ENCODE data around the gene ADAM30.

ADAM30 gene

DNA sequence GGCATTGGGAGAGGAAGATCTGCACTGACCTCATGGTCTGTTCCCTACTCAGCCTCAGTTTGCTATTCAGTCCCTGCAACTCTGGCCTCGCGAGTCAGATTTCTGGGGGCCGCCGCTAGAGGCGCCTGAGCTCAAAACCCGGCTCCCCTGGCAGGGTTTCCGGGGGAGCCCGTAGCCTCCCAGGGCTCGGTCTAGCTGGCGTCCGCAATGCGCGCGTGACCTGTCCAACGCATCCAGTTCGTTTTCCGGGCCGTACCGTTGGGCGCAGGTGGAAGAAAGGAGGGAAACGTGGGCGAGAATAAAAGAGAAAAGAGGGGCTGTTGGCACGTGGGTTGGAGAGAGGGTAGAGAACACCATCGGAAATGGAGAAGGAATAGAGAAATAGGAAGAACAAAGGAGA lies at the start of gene ADAM30:
TSS of gene ADAM30 (minus strand) at position 213 of the 400 bp plus-strand sequence. CDS start at position 34, 179 bp downstream.
- no peak for DNase-seq

DNA sequence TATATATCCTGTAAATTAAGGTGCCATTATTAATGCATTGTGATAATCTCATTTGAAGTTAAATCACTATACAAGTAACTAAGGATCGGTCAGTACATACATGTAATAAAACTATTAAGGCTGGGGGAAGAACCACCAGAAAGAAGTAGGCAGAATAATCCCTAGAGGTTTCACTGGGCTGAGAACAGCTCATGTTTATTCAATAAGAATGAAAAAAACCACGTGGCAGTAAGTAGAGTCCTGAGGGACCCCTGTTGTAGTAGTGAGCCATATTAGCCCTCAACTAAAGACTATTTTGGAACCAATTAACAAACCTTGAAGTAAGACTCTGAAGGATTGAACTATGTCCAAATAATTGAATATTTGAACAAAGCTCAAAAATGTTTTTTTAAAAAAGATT lies 46.9 kb upstream of the ADAM30 start:
- no peak for DNase-seq

DNA sequence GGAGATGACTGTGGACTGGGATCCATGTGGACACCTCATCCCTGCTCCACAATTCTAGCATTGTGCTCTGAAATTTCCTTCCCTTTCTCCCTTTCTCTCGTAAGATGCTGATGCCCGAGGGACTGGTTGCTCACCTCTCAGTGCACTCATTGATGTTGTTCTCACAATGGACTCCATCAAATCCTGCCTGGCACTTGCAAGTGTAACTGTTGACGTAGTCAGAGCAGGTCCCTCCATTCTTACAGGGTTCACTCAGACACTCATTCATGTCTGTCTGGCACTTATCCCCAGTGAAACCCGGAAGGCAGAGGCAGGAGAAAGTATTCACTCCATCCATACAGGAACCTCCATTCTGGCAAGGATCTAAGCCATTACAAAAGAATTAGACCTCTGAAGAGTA lies 45.1 kb upstream of the ADAM30 start:
- no peak for DNase-seq

DNA sequence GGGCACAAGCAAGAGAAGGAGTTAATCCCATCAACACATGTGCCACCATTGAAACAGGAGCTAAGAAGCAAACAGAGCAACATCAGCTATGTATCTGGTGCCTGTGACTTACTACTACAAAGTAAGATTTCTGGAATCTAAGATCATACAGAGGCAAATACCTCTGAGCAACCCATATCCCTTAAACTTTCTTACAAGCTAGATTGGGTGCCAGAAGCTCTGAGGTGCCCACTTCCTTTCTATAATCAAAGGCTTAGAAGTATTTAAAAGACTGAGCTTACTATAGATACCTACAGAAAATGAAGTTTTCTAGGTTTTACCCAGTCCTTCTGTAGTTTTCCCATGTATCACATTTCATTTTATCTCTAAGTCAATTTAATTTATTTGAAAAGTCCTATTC lies 44.4 kb upstream of the ADAM30 start:
- DNase-seq: no peak

DNA sequence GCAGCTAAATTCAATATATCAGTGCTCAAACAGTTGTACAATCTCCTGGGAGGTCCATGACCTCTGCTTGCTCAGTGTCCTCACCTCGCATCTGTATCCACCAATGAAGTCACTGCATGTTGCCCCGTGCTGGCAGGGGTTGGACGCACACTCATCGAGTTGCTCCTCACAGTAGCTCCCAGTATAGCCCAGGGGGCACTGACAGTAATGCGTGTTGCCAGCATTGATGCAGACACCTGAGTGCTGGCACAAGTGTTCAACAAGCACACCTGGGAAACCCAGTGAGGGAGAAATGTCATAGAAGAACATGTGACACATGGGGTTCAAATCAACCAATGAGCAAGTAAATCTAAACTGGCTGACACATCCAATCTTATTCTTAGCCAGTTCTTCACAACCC lies 40.9 kb upstream of the ADAM30 start:
- no peak for DNase-seq

DNA sequence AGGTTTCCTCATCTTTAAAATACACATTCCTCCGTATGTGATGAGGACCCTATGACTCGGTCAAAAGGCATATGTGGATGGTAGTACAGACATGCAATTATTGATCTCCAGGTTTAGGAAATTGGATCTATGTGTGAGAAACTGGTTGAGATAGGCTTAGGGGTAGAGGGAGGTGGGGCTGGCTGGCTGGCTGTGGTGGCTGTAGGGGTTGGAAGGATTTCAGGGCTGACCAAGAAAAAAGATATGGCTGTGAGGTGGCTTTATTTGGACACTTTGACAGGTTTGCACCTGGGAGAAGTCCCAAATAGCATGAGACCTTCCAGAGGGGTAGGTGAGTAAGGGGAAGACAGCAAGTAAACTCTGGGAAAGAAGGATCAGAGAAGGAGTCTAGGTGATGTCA lies 39.6 kb upstream of the ADAM30 start:
- DNase-seq: no peak

DNA sequence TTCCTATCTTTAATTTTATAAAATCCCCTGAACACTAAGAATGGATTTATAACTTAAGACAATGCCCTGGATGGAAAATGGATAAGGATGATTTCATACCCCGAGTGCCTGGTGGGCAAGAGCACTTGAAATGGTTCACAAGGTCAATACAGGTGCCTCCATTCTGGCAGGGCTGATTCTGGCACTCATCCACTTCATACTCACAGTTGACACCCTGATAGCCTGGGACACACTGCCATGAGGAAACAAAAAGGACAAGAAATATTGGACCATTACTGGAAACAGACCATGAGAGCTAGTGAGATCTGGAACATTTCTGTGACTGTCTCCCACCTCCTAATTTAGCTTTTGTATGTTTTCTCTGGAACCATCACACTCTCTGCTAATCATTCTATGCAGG lies 39.1 kb upstream of the ADAM30 start:
- DNase-seq: no peak

DNA sequence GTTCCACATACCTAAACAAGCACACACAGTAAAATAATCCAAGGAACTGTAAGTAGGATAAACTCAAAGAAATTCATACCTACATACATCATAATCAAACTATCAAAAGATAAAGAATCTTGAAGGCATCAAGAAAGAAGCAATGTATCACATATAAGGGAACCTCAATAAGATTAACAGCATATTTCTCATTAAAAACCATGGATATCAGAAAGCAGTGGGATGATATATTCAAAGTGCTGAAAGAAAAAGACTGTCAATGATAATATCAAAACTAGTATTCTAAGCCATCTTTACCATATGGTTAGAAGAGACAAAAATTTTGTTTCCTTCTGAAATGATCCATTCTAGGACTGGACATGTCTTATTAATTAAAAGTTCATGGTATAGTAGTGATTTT lies 37.1 kb upstream of the ADAM30 start:
- DNase-seq: no peak

DNA sequence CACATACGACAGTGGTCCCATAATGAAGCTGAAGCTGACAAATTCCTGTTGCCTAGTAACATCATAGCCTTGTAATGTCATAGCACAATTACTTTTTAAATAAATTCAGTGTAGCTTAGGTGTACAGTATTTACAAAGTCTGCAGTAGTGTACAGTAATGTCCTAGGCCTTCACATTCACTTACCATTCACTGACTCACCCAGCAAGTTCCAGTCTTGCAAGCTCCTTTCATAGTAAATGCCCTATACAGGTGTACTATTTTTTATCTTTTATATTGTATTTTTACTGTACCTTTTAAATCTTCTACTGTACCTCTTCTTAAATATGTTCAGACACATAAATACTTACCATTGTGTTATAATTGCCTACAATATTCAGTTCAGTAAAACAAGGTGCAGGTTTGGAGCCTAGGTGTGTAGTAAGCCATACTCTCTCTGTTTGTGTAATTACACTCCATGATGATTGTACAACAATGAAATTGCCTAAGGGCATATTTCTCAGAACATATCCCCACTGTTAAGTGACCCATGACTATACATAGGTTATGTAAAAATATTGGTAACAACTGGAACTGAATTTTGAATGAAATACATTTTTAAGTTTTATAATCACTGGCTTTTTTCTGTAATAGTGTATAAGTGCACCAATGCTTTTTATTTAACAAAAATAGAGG lies 33.5 kb upstream of the ADAM30 start:
- no peak for DNase-seq

DNA sequence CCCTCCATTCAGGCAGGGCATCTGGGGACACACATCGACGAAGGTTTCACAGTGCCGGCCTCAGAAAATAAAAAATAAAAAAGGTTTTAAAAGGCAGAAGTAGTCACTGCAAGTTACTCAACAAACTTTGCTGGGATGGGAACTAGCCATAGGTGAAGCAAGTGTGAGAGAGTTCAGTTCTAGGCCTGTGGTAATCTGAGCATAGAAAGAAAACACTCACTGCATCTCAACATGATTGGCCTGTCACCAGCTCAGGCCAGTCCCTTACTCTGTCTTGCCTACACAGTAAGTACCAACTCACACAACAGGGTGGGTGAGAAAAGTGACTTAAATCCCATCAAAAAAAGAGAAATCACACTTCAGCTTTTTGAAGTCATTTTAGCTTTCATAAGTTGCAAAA lies 30.2 kb upstream of the ADAM30 start:
- DNase-seq: no peak

DNA sequence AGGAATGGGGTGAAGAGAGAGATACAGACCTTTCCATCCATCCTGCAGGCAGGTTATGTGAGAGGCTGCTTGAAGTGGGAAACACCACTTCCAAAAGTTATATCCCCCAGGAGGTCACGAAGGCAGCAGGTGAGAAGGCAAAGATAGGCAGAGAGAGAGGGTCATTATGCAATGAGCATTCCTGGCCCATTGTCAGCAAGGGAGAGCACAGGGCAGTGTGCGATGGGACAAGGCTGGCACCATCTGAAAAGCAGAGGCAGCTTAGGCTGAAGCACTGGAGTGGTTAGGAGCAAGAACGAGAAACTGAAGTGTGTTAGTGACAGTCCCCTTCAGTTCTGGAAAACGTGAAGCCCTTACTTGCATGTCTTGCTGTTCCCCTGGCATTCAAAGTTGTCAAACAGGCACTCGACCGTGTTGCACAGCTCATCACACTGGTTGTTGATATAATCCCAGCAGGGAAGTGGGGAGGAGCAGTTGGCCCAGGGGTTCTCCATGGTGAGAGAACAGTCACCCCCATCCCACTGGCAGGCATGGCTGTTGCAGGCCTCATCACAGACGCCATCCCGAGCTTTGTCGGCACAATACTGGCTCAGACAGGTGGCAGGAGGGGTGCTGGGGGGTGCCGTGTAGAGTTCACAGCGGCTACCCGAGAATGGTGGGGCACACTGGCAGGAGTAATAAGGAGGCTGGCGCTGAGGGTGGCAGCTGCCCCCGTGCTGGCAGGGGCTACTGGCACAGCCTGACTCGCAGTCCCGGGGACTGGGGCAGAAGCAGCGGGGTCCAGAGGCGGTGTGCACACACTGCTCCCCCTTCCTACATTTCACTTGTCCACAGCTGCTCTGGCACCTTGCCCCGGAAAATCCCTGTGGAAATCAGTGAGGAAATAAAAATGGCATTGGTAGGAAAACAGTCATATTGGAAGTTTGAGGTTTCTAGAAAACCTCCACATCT lies 28.9 kb upstream of the ADAM30 start:
- no peak for DNase-seq

DNA sequence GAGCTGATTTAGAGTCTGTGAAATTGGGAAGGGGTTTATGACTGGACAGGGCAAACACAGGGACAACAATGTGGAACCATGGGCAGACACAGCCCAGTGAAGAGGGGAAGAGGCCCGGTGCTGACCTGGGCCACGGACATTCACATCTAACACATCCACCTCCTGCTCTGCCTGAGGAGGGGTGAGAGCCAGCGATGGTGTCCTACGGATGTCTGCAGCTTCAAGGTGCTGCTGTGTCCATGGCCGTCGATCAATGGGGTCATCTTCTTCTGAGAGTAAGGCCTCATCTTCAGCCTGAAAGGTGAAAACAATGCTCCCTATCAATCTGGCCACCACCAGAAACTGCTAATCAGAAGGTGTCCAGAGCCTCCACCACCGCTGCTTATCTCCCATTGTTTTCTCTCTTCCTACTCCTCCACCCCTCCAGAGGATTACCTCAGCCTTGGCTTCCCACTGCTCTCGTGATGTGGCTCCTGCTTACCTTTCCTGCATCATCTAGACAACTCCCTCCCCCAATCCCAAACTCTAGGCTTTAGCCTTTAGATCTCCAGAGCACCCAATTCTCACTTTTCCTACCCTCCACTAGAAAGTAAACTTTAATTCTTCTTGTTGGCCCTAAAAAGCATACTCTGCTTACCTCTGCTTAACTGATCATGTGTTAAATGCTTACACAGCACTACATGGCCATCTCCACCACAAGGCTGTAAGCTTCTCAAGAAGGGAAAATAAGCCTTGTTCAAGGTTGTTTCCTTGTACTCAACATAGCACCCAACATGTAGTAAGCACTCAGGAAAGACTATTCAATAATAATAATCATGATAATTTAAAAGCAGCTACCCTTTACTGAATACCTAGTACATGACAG lies 24.0 kb upstream of the ADAM30 start:
- no peak for DNase-seq

DNA sequence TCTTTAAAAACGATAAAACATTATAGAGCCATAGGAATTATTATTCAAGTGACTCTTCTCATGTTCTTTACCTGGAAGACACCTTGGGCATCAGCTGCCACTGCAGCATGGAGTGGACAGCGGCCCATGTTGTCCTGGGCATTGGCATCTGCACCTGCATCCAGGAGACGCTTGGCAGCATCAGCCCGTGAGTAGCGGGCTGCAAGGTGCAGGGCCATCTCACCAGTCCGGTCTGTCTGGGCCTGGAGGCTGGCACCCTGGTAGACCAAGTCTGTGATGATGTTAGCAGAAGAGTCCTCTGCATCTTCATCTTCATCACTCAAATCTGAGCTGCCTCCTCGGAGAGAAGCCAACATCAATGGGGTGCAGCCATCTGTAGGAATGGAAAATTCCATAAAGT lies 22.9 kb upstream of the ADAM30 start:
- DNase-seq: no peak

DNA sequence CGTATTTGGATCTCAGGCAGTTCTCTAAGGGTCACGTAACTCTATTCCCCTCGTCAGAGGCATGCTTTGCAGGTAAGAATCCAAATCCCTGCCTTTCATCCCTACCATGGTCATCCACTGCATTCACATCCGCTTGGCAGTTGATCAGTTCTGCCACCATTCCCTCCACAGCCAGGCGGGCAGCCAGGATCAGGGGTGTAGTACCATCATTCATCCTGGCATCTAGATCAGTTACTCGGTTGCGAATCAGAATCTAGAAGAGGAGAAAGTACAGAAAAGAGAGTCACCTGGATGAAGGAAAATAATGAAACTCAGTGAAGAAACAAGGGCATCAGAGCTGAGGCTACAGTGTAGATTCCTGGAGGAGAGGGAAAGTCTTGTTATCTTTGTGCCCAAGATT lies 22.0 kb upstream of the ADAM30 start:
- no peak for DNase-seq

DNA sequence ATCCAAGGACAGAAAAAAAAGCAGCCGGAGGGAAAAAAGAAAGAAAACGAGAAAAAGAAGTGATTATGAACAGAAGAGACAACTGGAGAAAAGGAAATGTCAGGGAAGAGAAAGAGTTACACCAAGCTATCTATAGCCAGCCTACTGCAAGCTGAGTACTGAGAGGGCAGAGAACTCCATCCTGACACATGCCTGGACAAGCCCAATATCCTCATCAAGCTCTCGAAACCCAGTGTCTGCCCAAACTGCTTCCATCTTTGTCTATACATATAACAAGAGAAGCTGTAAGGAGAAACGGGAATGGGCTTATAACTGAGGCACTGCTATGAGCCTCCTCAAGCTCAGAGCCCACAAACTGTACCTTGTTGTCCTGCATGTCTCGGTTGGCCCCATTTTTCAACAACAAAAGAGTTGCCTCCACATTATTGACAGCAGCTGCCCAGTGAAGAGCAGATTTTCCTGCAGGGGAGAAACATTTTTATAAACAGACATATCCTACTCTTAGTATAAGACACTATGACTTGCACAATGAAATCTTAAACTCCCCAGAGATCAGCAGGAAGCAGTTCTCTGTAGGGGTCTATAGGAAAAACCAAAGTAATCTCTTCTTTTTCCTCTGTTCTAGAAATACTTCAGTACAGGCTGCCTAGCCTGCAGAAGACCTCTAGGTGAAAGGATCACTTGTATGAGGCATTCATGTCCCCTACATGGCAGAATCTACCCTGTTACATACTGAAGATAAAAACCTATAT lies 21.2 kb upstream of the ADAM30 start:
- no peak for DNase-seq

DNA sequence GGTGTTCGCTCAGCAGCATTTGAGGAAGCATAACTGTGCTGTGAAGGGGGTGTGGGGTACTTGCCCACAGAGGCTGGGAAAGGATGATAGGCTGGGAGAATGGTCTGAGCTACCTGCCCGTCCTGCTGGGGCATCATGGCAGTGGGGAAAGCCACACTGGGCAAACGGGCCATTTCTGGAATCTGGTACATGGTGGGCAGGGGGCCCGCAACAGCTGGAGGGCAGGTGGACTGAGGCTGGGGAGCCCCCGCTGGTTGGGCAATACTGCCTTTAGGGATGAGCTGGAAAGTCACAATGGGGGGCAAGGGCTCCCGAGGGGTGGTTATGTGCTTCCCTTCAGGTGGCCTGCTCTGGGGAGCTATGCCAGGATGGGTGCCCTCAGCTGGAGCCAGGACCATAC lies 19.2 kb upstream of the ADAM30 start:
- DNase-seq: no peak

DNA sequence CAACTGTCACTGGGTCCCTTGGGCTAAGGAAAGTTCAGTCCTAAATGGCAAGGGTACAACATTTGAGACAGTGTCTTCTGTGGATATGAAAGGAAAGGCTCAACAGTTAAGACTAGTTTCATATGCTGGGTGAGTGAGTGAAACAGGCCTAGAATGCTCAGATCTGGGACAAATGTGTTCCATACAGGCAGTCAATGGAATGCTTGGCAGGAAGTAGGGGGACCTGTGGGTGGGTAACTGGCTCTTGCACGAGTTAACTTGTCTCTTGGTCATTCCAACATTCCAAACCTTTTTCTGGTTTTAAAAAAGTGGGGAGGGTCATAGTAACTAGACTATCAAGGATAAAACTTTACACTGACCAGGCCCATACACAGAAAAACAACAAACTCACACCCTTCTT lies 17.8 kb upstream of the ADAM30 start:
- no peak for DNase-seq

DNA sequence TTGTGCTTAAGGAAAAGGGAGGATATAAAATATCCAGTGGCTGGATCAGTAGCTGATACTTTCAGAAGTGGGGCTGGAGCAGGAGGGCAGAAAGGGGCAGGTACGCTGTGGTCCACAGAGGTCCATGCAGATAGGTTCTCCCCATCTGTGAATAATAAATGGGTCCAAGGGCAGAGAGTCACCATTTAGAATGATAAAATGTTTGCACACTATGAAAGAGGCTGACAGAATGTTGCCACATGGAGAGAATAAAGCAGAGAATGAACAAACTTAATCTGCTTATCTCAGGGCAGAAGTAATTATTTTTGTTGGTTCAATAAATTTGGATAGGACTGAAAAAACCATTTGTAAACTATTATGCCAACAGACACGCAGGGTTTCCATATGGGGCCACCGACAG lies 16.6 kb upstream of the ADAM30 start:
- DNase-seq: no peak

DNA sequence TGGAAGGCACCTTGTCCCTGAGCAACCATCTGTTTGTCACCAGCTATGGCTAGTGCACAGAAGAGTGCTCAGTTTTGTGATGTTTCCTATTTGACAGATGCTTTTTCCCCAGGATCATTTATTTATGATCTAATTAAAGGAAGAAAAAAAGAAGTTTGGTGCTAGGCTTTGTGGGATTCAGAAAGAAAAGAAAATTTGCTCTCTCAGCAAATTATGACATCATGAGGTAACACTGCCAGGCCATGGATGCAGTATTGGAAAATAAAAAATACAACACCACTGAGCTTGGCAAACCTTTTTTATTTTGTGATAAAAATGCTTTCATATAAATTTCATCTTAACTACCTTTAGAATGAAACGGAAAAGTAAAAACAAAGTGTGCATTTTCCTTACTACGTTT lies 15.5 kb upstream of the ADAM30 start:
- DNase-seq: no peak

DNA sequence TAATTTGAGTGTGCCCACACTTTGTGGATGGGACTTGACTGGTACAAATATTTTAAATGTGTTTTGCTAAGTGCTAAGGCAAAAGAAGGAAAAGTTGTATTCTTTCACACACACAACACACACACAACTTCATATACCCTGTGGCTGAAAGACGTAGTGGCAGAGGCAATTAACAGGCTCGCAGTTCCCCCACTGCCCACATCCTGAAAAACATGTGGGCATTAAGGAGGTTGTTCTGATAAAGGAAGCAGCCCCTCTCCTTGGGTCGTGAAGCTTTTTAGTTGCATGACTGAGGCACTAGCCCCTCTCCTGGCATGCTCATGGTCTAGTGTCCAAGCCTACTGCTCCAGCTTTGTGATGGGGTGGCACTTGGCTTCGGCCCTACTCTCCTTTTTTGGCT lies 14.3 kb upstream of the ADAM30 start:
- no peak for DNase-seq

DNA sequence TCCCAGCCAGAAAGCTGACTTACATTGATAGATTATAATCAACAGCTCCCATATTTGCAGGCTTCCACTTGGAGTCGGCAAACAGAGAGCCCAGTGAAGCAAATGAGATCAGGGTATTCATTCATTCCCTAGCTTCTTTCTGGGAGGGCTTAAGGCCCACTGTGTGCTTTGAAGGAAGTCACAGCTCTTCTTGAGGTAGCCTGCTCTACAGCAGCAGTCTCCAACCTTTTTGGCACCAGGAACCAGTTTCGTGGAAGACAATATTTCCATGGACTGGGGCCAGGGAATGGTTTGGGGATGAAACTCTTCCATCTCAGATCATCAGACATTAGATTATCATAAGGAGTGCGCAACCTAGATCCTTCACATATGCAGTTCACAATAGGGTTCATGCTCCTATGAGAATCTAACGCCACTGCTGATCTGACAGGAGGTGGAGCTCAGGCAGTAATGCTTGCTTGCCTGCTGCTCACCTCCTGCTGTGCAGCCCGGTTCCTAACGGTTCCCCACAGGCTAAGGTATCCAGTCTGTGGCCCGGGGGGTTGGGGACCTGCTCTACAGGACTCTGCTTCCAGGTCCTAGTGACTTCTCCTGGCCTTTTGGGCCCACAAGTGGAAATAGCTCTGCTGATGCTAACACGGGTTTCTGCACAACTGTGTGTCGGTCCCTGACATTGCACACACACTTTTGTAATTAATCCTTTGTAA lies 13.7 kb upstream of the ADAM30 start:
- DNase-seq: no peak

DNA sequence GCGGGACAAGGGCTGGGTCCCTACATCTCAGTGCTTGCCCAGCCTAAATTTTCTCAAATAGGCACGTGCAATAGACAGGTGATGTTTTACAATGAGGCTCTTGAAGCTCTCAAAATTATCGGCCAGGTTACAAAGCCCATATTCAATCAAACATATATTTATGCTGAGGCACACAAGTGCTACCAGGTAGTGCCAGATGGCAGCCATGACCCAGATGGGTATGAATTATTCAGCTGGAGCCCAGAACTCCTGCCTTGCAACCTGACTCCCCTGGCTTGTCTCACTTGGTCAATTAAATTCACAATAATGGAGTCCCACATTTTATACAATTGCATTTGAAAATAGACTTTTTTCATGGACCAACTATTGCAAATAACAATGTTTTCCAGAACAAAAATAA lies 12.3 kb upstream of the ADAM30 start:
- peak; percentile 82 for DNase-seq
